ENCODE data around the gene STK33. TPM values are rescaled to one million over a fixed set of nuclear protein-coding genes. Genes with fewer than 3 reads are reported as not detected.

STK33 gene
- total and polyA plus RNA-seq, 2 donors (not counting 3 experiments of a cell fraction or from before 2014, with no cell fraction given), result 0.63 to 3.4 TPM

DNA sequence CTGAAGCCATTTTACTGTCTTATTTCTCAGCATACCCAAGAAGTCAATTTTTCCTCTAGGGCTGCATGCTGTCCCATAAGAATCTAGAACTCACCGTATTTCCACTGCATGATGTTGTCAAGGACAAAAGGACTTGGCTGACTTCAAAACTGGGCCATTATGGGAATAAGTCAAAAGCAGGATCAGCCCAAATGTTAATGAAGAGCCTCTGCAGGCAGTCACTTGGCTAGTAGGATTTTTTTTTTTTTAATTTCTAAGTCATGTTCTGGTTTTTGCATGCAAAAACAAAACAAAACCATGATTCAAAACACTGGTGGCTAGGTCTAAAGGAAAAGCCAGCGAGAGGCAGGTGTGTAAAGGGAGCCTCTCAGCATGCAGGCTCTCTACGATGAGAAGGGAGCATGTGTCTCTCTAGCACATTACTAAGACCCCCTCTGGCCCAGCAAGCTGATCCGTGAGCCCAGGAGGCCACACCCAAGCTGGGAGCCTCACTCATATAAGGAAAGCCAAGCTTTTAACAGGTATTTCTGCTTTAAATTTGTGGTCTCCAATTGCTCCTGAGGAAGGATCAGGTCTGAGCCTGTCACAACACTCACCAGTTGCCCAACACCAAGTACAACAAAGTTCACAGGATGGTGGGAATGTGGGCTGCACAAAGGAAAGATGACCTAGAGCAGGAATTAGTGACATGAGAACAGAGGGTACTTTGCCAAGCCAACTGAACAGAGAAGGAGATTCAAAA, 21.4 kb upstream of the STK33 start:
- Histone ChIP-seq H3K4me2 (ENCODE audit: insufficient read depth, low read length) (no peak overlapping the region), H3K9ac (replicated peaks; ENCODE audit: extremely low read depth, insufficient read depth, low read length) (no peak overlapping the region), H3K4me3 (replicated peaks in 1 of 3; ENCODE audit: insufficient read depth in 1 of 3, low read depth in 1 of 3, low read length in 3 of 3) (no peak overlapping the region), H2AFZ (ENCODE audit: low read depth, low read length) (no peak overlapping the region), H3K4me1 (ENCODE audit: control insufficient read depth, extremely low read depth, insufficient read depth, low read length) (peaks cover 12% of the 10 kb centered on the region), H3K9me1 (replicated peaks; ENCODE audit: control insufficient read depth, extremely low read depth, insufficient read depth, low read length) (no peaks in the 10 kb centered on the region), H3K79me2 (ENCODE audit: control insufficient read depth, insufficient read depth, low read length) (no peaks in the 10 kb centered on the region), H3K9me3 (replicated peaks; ENCODE audit: control insufficient read depth, insufficient read depth, low read length) (no peaks in the 10 kb centered on the region), H4K20me1 (replicated peaks; ENCODE audit: control insufficient read depth, extremely low read depth, insufficient read depth, low read length) (no peaks in the 10 kb centered on the region), H3K27me3 (ENCODE audit: control insufficient read depth in 2 of 2, insufficient read depth in 2 of 2, low read length in 2 of 2) (no peaks in the 10 kb centered on the region), H3K36me3 (ENCODE audit: control insufficient read depth in 2 of 2, extremely low read depth in 1 of 2, insufficient read depth in 2 of 2, low read length in 2 of 2) (no peaks in the 10 kb centered on the region), H3K27ac (ENCODE audit: insufficient read depth, low read depth, low read length) (no peak overlapping the region)
- ChIA-PET CTCF (interaction anchor here (1.4 kb wide), 1 partner anchor 11 kb away, joined by 3 read pairs; no protein-coding TSS in a partner anchor), POLR2A (no interaction called here)
- no peak for DNase-seq (ENCODE audit: low read depth, low spot score)
- dilution Hi-C loops (cut with MboI; ENCODE audit: extremely low pct_ligation_motif_present, low sequenced_read_pairs) (no loop called here), intact Hi-C loops (cut with micrococcal nuclease) (no loop called here)
- BruUV-seq (replicated peaks), result no TSS peak
- FAIRE-seq, result no peak
- TF ChIP-seq MAX (IDR thresholded peaks at IDR 0.05; ENCODE audit: insufficient read depth, insufficient read length), result no peak
- no peak for TF ChIP-seq FOS (IDR thresholded peaks at IDR 0.05; ENCODE audit: borderline replicate concordance, insufficient read depth, low read length)
- no peak for TF ChIP-seq JUN (IDR thresholded peaks at IDR 0.05; ENCODE audit: borderline replicate concordance, insufficient read depth, insufficient read length, low read depth)

DNA sequence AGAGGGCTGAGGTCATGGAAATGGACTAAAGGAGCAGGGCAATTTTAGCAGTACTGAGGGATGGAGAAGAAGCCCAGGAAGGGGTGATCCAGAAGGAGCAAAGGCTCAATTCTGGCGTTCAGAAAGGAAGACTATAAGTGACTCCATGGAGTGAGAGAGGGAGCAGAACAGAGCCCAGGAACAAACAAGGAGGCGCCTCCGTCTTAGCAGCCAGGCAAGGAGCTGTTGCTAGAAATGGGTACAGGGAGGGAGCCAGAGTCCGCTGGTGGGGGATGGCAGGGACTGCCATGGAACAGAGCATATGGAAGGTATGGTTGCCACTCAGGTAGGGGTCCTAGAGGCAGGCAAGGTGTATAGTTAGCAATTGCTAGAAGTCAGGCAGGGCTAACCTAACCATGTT, 20.5 kb upstream of the STK33 start:
- Histone ChIP-seq H2AFZ (ENCODE audit: low read depth, low read length) (no peak overlapping the region), H3K9me3 (replicated peaks; ENCODE audit: control insufficient read depth, insufficient read depth, low read length) (no peaks in the 10 kb centered on the region), H3K36me3 (ENCODE audit: control insufficient read depth in 2 of 2, extremely low read depth in 1 of 2, insufficient read depth in 2 of 2, low read length in 2 of 2) (no peaks in the 10 kb centered on the region), H3K4me3 (replicated peaks in 1 of 3; ENCODE audit: insufficient read depth in 1 of 3, low read depth in 1 of 3, low read length in 3 of 3) (no peak overlapping the region), H3K4me1 (ENCODE audit: control insufficient read depth, extremely low read depth, insufficient read depth, low read length) (peaks cover 12% of the 10 kb centered on the region), H3K9ac (replicated peaks; ENCODE audit: extremely low read depth, insufficient read depth, low read length) (no peak overlapping the region), H3K4me2 (ENCODE audit: insufficient read depth, low read length) (no peak overlapping the region), H3K79me2 (ENCODE audit: control insufficient read depth, insufficient read depth, low read length) (no peaks in the 10 kb centered on the region), H3K27ac (ENCODE audit: insufficient read depth, low read depth, low read length) (no peak overlapping the region), H4K20me1 (replicated peaks; ENCODE audit: control insufficient read depth, extremely low read depth, insufficient read depth, low read length) (no peaks in the 10 kb centered on the region), H3K27me3 (ENCODE audit: control insufficient read depth in 2 of 2, insufficient read depth in 2 of 2, low read length in 2 of 2) (no peaks in the 10 kb centered on the region), H3K9me1 (replicated peaks; ENCODE audit: control insufficient read depth, extremely low read depth, insufficient read depth, low read length) (no peaks in the 10 kb centered on the region)
- no peak for DNase-seq (ENCODE audit: low read depth, low spot score)
- ChIA-PET CTCF (no interaction called here), POLR2A (no interaction called here)
- BruUV-seq (replicated peaks), result no TSS peak
- TF ChIP-seq EZH2 (IDR thresholded peaks at IDR 0.05; ENCODE audit: borderline replicate concordance, low read depth, low read length, severe bottlenecking), result no peak
- no peak for TF ChIP-seq MYC (IDR thresholded peaks at IDR 0.05; ENCODE audit: low read depth, low read length)
- TF ChIP-seq, protein P1, sequence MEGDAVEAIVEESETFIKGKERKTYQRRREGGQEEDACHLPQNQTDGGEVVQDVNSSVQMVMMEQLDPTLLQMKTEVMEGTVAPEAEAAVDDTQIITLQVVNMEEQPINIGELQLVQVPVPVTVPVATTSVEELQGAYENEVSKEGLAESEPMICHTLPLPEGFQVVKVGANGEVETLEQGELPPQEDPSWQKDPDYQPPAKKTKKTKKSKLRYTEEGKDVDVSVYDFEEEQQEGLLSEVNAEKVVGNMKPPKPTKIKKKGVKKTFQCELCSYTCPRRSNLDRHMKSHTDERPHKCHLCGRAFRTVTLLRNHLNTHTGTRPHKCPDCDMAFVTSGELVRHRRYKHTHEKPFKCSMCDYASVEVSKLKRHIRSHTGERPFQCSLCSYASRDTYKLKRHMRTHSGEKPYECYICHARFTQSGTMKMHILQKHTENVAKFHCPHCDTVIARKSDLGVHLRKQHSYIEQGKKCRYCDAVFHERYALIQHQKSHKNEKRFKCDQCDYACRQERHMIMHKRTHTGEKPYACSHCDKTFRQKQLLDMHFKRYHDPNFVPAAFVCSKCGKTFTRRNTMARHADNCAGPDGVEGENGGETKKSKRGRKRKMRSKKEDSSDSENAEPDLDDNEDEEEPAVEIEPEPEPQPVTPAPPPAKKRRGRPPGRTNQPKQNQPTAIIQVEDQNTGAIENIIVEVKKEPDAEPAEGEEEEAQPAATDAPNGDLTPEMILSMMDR (IDR thresholded peaks at IDR 0.05; ENCODE audit: extremely low read depth in 1 of 2, insufficient read depth in 1 of 2, low read depth in 1 of 2, low read length in 2 of 2), result no peak
- TF ChIP-seq POLR2A (IDR thresholded peaks at IDR 0.05; ENCODE audit: low read depth, low read length), result no peak
- no peak for TF ChIP-seq MAX (IDR thresholded peaks at IDR 0.05; ENCODE audit: insufficient read depth, insufficient read length)
- no peak for TF ChIP-seq GATA2 (IDR thresholded peaks at IDR 0.05; ENCODE audit: insufficient read depth, insufficient read length, low read depth, low read length)
- TF ChIP-seq POLR2AphosphoS5 (IDR thresholded peaks at IDR 0.05; ENCODE audit: insufficient read depth, low read depth, low read length), result no peak
- no peak for TF ChIP-seq JUN (IDR thresholded peaks at IDR 0.05; ENCODE audit: borderline replicate concordance, insufficient read depth, insufficient read length, low read depth)
- TF ChIP-seq FOS (IDR thresholded peaks at IDR 0.05; ENCODE audit: borderline replicate concordance, insufficient read depth, low read length), result no peak
- intact Hi-C loops (cut with micrococcal nuclease), result loop anchor here (5.0 kb wide), 1 partner anchor 343 kb away; no protein-coding TSS in a partner anchor
- dilution Hi-C loops (cut with MboI; ENCODE audit: extremely low pct_ligation_motif_present, low sequenced_read_pairs), result no loop called here
- no peak for FAIRE-seq
